Measurements from ENCODE around the gene ZDHHC21. TPM values are rescaled to one million over a fixed set of nuclear protein-coding genes. Genes with fewer than 3 reads are reported as not detected.

Gene ZDHHC21, protein sequence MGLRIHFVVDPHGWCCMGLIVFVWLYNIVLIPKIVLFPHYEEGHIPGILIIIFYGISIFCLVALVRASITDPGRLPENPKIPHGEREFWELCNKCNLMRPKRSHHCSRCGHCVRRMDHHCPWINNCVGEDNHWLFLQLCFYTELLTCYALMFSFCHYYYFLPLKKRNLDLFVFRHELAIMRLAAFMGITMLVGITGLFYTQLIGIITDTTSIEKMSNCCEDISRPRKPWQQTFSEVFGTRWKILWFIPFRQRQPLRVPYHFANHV
- 8.6 TPM for total RNA-seq
- long read RNA-seq, full-length matches to known transcripts = 1 of 22 reads
- long read RNA-seq, partial matches to known transcripts = 4 of 22 reads
- long read RNA-seq, other reads (novel, unspliced or antisense) = 17 of 22 reads

DNA sequence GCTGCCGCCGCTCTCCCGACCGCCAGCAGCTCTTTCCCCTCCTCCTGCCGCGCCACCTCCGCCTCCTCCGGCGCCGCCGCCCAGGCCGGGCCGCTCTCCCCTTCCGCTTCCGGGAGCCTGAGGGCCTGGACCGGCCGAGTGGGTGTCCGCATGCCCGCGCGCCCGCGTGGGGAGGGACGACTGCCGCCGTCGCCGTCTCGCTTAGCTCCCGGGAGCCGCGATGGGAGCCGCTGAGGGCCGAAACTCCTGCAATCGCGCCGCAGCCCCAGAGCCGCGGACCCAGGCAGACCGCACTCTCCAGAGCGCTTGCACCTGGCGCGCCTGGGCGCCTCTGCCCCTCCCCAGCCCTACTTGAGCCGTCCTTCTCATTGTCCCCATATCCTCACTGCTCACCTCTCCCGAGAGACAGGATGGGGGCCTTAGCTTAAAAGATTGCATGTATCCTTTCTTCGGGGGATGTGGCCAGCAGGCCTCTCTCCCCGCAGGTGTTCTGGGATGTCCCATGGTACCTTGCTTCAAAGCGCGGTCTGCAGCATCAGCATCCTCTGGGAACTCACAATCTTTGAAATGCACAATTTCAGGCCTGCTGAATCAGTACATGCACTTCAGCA, at the start of gene ZDHHC21:
TSS of gene ZDHHC21 (minus strand) at position 182 of the 611 bp plus-strand sequence. CDS start 19,092 bp downstream, outside the sequence.
- peak; percentile 89 for DNase-seq (ENCODE audit: low spot score)
- intact Hi-C loops (cut with DNase I) = no loop called here

DNA sequence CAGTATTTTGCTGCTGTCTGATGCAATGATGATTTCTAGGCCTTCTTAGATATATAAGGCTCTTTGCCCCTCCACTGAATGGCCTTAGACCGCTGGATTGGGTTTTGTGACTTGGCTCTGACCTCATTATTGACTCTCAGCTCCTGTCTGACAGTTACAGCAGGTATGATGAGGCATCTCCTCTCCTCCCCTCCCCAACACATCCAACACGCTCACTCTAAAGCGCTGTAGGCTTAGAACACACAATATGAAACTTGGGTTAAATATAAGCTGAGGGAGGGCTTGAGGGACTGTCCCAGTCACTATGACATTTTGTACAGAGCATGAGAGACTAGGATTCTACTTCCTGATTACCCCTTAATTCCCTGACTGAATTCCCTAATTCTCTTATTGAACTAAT, 48.1 kb upstream of the ZDHHC21 start:
- no peak for DNase-seq (ENCODE audit: low spot score)
- intact Hi-C loops (cut with DNase I) = no loop called here

GRCh38 chr9:14733133-14733532, 39.9 kb upstream of the ZDHHC21 start:
- intact Hi-C loops (cut with DNase I) = no loop called here

GRCh38 chr9:14731294-14731981, 38.2 kb upstream of the ZDHHC21 start:
- intact Hi-C loops (cut with DNase I) = no loop called here
- no peak for DNase-seq (ENCODE audit: low spot score)

More at GRCh38 chr9:14733133-14733532, 39.9 kb upstream of the ZDHHC21 start:
- no peak for DNase-seq (ENCODE audit: low spot score)

GRCh38 chr9:14730461-14730898, 37.2 kb upstream of the ZDHHC21 start:
- DNase-seq (ENCODE audit: low spot score) = no peak
- intact Hi-C loops (cut with DNase I) = no loop called here

GRCh38 chr9:14723301-14723700, 30.1 kb upstream of the ZDHHC21 start:
- DNase-seq (ENCODE audit: low spot score) = no peak
- intact Hi-C loops (cut with DNase I) = no loop called here

GRCh38 chr9:14722391-14723035, 29.3 kb upstream of the ZDHHC21 start, which contains the start of gene CER1:
Gene CER1 (minus strand): TSS chr9:14722733. CDS start chr9:14722672, 61 bp downstream.
- intact Hi-C loops (cut with DNase I) = no loop called here
- DNase-seq (ENCODE audit: low spot score) = no peak

GRCh38 chr9:14719231-14719923, 26.1 kb upstream of the ZDHHC21 start:
- intact Hi-C loops (cut with DNase I) = no loop called here
- DNase-seq (ENCODE audit: low spot score) = no peak

DNA sequence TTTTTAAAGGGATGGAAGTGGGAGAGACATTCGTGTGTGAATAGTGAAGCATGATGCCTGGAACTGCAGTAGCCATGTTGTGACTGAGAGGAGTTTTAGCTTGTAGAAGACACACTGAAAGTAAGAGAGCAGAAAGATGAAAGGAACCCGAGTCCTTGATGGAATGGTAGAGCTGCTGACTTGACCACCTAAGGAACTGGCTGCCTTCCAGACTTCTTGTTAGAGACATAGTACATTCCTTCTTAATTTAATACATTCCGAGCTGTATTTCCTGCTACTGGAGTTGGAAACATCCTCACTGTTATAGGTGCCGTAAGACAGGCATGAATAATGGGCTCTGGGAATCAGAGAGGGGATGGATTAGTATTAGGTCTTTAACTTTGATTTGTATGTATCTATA, 21.9 kb upstream of the ZDHHC21 start:
- intact Hi-C loops (cut with DNase I) = no loop called here
- no peak for DNase-seq (ENCODE audit: low spot score)

GRCh38 chr9:14713187-14713767, 20.0 kb upstream of the ZDHHC21 start:
- intact Hi-C loops (cut with DNase I) = no loop called here
- no peak for DNase-seq (ENCODE audit: low spot score)

GRCh38 chr9:14710804-14711203, 17.6 kb upstream of the ZDHHC21 start:
- intact Hi-C loops (cut with DNase I) = no loop called here

GRCh38 chr9:14706530-14707140, 13.4 kb upstream of the ZDHHC21 start:
- no peak for DNase-seq (ENCODE audit: low spot score)
- intact Hi-C loops (cut with DNase I) = no loop called here

More at GRCh38 chr9:14710804-14711203, 17.6 kb upstream of the ZDHHC21 start:
- DNase-seq (ENCODE audit: low spot score) = no peak

DNA sequence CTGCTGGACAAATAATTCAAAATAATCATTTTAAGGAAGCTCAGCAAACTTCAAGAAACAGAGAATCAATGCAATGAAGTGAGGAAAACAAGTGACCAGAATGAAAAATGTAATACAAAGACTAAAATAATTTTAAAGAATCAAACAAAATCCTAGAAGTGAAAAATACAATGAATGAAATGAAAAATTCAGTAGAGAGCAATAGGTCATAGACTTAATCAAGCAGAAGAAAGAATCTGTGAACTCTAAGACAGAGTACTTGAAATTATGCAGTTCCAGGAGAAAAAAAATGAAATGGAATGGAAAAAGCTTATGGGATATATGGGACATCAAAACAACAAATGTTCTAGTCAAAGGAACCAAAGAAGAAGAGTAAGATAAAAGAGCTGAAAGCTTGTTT, 11.8 kb upstream of the ZDHHC21 start:
- intact Hi-C loops (cut with DNase I) = no loop called here
- DNase-seq (ENCODE audit: low spot score) = no peak

GRCh38 chr9:14704281-14704680, 11.0 kb upstream of the ZDHHC21 start:
- intact Hi-C loops (cut with DNase I) = no loop called here

DNA sequence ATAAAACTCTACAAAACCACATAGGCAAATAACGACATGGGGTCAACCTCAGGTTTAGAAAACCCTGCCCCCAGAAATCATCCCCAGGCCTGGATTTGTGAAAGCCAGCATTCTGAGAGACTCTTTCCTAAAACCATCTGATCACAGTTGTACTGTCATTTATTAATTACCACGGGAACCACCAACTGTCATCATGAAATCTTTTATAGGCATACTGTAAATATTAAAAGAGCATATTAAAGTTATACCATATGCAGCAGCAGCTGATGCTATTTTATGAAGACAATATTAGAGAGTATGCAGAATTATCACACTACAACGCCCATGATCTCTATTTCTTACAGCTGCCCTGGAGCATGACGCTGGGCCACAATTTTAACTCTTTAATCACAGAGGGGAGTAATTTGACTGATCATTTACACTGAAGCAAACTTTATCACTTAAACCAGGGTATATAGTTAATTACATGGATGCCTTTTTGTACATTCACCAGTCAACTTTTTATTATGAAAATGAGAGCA, 9.0 kb upstream of the ZDHHC21 start:
- DNase-seq (ENCODE audit: low spot score) = no peak
- intact Hi-C loops (cut with DNase I) = no loop called here

More at GRCh38 chr9:14704281-14704680, 11.0 kb upstream of the ZDHHC21 start:
- DNase-seq (ENCODE audit: low spot score) = no peak

DNA sequence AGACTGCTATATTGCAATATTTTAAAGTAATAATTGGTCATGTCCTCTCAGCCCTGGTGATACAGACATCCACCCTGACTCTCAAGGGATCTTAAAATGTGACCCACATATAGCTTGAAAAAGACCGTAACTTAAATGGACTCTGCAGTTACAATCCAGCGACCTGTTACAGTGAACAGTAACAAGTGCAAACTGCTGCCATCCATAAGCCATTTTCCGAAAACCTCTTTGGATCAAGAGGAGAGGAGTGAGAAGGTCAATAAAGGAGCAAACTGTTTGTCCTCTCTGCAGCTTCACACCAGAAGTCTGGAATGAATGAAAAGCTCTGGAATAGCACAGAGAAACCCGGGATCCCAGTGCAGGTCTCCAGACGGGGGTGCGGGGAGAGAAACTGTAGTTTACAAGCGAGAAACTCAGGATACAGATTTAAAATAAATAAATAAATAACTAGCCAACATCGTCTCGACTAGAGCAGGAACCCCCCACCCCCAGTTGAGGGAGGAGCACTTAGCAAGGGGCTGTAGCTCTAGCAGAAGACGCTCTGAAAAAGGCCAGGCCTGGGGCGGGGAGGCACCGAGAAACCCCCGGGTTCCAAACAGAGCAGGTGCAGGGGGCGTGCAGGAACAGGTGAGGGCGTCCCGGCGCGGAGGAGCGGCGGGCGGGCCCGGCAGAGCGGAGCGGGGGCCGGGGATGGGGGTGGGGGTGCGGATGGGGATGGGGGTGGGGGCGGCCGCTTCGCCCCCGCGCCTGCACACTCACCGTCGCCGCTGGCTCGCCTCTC, 572 bp downstream of the ZDHHC21 start:
- peak; percentile 75 for DNase-seq (ENCODE audit: low spot score)
- intact Hi-C loops (cut with DNase I) = no loop called here

GRCh38 chr9:14690948-14691730, 2.1 kb downstream of the ZDHHC21 start:
- DNase-seq (ENCODE audit: low spot score) = no peak
- intact Hi-C loops (cut with DNase I) = no loop called here
